ENCODE data around the gene IL23A.

DNA sequence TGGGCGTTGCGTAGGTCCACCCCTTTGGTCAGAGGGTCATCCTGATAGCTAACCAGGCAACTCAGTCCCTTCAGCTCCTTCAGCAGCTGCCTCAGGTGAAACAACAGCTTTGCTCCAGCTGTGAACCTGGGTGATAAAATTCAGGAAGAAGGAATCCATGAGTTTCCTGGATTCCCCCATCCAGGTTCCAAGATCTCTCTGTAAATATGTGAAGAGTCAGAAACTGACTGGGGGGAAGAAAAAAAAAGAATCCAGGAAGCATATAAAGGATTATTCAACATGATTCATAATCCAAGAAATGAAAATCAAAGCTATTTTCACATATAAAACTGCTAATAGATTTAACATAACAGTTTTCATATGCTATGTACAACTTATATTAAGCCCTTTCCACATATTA, 12.6 kb downstream of the IL23A start:
- TF ChIP-seq, protein P1, sequence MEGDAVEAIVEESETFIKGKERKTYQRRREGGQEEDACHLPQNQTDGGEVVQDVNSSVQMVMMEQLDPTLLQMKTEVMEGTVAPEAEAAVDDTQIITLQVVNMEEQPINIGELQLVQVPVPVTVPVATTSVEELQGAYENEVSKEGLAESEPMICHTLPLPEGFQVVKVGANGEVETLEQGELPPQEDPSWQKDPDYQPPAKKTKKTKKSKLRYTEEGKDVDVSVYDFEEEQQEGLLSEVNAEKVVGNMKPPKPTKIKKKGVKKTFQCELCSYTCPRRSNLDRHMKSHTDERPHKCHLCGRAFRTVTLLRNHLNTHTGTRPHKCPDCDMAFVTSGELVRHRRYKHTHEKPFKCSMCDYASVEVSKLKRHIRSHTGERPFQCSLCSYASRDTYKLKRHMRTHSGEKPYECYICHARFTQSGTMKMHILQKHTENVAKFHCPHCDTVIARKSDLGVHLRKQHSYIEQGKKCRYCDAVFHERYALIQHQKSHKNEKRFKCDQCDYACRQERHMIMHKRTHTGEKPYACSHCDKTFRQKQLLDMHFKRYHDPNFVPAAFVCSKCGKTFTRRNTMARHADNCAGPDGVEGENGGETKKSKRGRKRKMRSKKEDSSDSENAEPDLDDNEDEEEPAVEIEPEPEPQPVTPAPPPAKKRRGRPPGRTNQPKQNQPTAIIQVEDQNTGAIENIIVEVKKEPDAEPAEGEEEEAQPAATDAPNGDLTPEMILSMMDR (IDR thresholded peaks at IDR 0.05) = no peak
- TF ChIP-seq POLR2A (IDR thresholded peaks at IDR 0.05) = no peak
- TF ChIP-seq POLR2AphosphoS5 (IDR thresholded peaks at IDR 0.05) = no peak

All from prostate gland (tissue), 2 donors.